HG02588 (cell line): ENCODE measurements around the gene DNAAF5.
"Not testable (repeated sequence)": the region's sequence is repeated elsewhere in the genome, so short reads cannot be mapped to it uniquely, and the experiment has no call there.

Experiments used
- ATAC-seq: cut with Tn5 transposase; IDR thresholded peaks from one replicate; pipeline ENCODE4 v1.9.1; 2021; ENCODE audit warnings: mild to moderate bottlenecking, moderate library complexity; ENCODE audit not compliant: unreplicated experiment

Gene DNAAF5

DNA sequence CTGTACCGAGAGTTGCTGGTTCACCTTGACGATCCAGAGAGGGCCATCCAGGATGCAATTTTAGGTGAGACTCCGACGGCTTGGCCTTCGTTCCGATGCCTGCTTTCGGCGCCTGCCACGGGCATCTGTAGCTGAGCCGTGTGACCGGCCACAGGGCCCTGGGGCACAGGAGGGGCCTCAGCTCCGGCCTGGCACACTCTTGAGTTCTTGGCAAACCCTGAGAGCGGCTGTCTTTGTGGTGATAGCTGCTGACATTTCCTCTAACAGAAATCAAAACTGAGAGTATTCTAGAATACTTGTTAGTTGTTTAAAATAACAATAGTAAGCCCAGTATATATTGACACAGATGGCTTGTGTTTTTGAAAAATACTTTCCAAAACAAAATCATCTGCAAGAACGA is 53.6 kb downstream of the DNAAF5 start:
- ATAC-seq, result no peak

DNA sequence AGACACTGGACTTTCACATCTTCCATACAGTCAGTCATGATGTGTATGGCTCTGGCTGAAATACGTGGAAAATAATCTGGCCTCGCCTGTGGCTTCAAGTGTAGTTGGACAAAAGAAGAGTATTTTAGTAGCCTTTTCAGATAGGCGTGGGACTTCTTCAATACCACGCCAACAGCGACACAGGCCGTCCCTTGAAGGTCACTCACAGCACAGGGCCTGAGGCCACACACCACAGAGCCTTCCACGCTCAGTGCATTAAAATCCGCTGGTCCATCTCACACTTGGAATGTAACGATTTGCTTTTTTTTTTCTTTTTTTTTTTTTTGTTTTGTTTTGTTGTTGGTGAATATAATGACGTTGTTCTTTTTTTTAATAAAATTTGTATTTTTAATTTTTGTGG is 54.0 kb downstream of the DNAAF5 start:
- no peak for ATAC-seq

DNA sequence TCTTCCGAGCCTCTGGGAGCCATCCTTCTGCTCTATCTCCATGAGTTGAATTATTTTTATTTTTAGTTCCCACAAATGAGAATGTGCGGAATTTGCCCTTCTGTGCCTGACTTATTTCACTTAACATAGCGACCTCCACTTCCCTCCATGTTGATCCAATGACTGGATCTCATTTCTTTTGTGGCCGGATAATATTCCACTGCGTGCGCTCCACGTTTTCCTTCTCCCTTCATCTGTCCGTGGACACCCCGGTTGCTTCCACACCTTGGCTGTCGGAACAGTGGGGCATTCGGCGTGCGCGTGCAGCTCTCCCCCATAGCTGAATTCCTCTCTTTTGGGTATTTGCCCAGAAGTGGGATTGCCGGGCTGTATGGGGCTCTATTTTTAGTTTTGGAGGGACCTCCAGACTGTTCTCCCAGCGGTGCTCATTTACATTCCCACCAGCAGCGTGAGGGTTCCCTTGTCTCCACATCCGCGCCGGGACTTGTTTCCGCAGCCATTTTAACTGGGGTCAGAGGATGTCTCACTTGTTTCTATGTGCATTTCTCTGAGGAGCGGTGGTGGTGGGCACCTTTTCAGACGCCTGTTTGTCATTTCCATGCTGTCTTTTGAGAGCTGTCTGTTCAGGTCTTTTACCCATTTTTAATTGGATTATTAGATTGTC is 54.8 kb downstream of the DNAAF5 start:
- no peak for ATAC-seq

DNA sequence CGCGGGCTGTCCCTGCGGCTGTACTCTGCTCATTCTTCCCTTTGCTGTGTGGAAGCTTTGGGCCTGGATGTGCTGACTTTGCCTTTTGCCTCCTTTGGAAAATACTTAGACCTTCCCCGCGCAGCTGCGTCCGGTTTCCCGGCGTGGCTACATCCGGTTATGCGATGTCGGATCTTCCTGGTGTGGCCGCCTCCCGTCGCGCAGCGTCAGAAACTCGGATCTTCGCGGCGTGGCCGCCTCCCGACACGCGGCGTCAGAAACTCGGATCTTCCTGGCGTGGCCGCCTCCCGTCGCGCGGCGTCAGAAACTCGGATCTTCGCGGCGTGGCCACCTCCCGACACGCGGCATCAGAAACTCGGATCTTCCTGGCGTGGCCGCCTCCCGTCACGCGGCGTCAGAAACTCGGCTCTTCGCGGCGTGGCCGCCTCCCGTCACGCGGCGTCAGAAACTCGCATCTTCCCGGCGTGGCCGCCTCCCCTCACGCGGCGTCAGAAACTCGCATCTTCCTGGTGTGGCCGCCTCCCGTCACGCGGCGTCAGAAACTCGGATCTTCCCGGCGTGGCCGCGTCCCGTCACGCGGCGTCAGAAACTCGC is 55.5 kb downstream of the DNAAF5 start:
- no peak for ATAC-seq

DNA sequence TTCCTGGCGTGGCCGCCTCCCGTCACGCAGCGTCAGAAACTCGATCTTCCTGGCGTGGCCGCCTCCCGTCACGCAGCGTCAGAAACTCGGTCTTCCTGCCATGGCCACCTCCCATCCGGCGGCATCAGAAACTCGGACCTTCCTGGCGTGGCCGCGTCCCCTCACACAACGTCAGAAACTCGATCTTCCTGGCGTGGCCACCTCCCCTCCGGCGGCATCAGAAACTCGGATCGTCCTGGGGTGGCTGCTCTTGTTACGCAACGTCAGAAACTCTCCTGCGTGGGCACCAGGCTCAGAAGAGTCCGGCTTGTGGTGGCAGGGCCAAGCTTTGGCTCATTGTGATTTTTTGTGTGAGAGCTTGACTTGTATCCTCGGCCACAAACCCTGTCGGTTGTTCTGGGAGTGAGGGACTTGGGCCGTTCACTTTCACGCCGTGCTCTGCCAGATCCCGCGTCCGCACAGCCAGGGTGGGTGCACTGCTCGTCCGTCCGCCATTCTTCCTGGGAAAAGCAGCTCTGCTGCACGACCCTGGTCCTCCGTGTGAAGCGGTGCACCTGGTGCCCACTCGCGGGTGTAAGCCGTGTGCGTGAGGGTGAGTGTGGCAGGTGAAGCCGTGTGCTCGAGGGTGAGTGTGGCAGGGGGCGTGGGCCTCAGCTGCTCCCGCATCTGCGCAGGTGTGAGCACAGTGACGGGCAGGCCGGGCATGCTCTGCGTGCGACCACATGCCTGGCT is 56.4 kb downstream of the DNAAF5 start:
- no peak for ATAC-seq

DNA sequence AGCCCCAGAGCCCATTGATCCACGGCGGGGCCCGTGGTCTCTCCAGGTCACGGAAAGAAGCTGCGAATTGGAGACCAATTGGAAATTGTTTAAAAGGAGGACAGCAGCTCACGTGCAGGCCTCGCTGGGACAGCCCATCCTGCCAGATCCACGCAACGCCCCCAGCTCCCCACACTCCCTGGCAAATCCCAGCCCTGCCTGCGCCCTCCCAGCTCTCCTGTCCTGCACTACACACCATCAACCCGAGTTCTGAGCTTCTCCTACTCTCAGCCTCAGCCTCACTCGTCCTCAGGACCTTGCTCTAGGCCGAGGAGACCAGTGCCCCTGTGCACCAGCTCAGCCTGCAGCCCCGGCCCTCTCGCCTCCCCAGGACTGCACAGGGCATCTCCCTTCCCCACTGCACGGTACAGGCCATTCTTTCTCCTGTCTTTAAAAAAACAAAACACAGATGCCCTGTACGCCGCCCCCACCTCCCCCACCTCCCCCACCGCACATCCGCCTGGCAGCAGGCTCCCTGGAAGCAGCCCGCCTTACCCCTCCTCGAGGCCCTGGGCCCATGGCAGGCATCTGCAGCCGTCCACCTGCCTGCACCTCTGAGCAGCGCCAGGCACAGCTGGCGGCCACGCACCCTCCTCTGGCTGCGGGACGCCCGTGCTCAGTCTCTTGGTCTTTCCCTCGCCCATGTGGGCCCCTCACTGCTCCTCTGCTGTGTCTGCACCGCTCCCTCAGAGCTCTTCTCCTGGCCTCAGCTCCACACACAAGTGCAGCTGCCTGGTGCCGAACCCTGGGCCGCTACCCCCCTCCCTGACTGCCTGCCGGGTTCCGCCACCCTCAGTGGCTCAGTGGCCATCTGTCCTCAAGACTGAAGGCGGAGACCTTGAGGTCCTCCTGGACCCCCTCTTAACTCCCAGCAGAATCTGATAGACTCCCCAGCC is 57.3 kb downstream of the DNAAF5 start:
- ATAC-seq, result no peak

DNA sequence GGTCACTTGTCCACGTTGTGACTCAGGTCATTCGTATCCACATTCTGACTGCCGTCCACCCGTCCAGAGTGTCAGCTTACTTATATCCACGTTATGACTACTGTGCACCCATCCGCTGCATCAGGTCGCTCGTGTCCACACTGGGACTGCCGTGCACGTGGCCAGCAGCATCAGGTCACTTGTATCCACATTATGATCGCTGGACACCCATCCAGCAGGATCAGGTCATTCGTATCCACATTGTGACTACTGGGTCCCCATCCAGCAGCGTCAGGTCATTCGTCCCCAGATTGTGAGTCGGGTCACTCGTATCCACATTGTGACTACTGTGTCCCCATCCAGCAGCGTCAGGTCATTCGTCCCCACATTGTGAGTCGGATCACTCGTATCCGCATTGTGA is 58.5 kb downstream of the DNAAF5 start:
- ATAC-seq, result no peak

DNA sequence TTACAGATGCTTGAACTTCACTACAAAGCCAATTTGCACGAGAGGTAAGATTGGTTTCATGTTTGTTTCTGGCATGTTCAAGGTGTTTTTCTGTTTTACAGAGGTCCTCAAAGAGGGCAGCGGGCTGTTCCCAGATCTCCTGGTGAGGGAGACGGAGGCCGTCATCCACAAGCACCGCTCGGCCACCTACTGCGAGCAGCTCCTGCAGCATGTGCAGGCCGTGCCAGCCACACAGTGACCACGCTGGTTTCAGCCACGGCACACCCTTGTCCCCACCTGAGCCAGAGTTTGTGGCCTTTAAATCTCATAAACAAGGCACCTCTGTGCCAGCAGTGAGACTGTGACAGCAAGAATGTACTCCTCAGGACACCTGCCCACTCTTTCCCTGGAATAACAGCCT is 58.9 kb downstream of the DNAAF5 start:
- no peak for ATAC-seq

DNA sequence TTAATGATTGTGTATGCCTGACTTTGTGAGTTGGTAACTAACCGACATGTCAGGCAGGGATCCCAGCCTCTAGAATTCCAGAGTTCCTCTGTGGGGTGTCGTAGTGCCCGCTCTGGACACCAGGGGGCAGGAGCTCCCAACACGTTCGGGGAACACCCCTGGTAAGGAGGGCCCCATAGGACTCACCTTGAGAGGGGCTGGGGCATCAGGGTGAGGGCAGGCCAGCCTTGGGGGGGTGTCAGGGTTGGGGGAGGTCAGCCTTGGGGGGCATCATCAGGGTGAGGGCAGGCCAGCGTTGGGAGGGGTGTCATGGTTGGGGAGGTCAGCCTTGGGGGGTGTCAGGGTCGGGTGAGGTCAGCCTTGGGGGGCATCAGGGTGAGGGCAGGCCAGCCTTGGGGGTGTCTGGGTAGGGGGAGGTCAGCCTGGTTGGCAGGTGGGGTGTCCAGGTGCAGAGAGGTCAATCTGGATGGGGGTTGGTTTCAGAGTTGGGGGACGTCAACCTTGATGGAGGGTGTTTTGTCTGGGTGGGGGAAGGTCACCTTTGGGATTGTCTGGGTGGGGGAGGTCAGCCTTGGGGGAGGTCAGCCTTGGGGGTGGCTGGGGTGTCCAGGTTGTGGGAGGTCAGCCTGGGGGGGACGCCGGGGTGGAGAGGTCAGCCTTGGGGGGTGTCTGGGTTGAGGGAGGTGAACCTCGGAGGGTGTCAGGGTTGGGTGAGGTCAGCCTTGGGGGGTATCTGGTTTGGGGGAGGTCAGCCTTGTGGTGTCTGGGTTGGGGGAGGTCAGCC is 60.2 kb downstream of the DNAAF5 start:
- no peak for ATAC-seq

DNA sequence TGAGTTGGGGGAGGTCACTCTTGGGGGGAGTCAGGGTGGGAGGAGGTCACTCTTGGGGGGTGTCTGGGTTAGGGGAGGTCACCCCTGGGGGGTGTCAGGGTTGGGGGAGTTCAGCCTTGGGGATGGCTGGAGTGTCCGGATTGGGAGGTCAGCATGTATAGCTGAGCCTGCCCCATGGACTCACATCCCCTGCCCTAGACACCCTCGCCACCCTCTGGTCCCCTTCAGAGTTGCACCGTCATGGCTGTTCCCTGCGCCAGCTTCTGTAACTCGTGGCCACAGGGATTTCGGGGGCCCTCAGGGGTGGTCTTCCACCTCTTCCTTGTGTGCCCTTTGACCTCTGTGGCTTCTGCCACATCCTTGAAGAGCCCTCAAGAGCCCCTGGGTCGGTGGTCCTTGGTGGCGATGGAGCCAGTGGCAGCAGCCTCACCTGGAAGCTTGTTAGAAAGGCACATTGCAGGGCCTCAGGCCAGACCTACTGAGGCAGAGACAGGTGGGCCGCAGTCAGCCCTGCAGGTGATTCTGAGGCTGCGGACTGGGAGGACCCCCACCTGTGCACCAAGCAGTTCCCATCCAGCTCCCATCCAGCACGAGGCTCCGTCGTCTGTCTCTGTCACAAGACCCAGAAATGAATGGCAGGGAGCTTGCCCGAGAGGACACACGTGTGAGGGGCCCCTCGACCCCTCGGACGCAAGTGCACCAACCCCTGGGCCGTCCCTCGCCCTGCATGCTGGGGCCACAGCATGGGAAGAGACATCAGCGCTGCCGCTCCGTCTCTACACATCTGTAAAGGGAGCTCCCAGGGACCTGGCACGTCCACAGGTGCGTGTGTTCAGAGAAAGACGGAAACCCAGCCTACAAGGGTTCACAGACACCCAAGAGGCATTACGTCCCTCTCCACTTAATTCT is 61.1 kb downstream of the DNAAF5 start:
- ATAC-seq, result no peak

DNA sequence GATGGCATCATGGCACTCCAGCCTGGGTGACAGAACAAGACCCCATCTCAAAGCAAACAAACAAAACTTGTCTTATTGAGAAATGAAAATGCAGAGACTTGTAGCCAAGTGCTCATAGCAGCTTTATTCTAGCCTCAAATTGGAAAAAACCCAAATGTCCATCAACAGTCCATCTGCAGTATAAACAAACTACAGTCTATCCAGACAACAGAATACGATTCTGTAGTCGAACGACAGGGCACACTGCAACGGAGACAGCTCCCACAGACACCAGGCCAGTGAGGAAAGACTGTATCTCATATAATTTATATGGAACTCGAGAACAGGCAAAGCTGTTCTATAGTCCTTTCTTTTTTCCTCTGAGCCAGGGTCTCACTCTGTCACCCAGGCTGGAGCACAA is 65.0 kb downstream of the DNAAF5 start:
- no peak for ATAC-seq

DNA sequence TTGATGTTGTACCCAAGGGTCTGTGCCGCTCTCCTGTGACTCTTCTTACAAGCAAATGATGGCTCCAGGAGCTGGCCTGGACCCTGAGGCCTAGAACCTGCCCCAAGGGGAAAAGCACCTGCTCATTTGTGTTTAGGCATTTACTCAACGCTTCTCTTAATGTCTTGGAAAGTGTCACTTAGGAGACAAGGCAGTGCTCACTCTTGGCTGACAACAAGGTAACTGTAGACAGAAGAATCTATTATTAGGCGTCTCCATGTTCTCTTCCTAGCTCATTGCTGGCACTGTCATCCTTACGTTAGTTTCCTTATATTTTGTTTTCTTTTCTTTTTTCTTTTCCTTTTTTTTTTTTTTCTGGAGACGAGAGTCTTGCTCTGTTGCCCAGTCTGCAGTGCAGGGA is 67.7 kb downstream of the DNAAF5 start:
- no peak for ATAC-seq

DNA sequence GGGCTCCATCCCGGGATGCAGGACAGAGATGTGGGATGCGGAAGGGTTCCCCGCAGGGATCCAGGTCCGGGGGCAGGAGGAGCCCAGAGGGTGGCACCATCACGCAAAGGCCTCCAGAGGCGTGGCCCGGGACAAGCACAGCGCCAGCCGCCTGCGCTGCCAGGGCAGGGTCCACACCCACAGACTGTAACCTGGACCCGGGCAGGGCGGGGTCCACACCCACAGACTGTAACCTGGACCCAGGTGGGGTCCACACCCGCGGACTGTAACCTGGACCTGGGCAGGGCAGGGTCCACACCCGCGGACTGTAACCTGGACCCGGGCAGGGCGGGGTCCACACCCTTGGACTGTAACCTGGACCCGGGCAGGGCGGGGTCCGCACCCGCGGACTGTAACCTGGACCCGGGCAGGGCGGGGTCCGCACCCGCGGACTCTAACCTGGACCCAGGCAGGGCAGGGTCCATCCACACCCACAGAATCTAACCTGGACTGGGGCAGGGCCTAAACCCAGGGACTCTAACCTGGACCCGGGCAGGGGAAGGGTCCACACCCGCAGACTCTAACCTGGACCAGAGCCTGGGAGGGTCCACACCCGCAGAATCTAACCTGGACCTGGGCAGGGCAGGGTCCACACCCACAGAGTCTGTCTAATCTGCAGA is 68.3 kb downstream of the DNAAF5 start:
- ATAC-seq, result no peak

DNA sequence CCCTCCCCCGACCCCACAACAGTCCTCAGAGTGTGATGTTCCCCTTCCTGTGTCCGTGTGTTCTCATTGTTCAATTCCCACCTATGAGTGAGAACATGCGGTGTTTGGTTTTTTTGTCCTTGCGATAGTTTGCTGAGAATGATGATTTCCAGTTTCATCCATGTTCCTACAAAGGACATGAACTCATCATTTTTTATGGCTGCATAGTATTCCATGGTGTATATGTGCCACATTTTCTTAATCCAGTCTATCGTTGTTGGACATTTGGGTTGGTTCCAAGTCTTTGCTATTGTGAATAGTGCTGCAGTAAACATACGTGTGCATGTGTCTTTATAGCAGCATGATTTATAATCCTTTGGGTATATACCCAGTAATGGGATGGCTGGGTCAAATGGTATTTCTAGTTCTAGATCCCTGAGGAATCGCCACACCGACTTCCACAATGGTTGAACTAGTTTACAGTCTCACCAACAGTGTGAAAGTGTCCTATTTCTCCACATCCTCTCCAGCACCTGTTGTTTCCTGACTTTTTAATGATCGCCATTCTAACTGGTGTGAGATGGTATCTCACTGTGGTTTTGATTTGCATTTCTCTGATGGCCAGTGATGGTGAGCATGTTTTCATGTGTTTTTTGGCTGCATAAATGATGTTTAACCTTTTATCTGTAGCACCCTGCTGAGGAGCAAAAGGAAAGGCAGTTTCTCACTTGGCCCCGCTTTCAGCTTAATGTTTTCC is 70.1 kb downstream of the DNAAF5 start:
- not testable (repeated sequence) for ATAC-seq

DNA sequence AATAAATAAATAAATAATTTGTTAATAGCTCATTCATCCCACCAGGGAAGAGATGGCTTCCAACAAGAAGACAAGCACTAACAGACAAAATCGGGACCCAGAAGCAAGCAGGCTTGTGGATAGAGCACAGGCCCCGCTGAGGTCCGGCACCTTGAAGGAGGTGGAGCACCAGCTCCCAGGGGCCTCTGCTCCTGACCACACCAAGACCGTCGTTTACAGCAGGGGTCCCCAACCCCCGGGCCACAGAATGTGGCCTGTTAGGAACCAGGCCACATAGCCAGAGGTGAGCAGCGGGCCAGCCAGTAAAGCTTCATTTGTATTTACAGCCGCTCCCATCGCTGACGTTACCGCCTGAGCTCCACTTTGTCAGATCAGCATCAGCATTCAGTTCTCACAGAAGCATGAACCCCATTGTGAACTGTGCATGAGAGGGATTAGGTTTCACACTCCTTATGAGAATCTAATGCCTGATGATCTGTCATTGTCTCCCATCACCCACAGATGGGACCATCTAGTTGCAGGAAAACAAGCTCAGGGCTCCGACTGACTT is 72.5 kb downstream of the DNAAF5 start:
- no peak for ATAC-seq

DNA sequence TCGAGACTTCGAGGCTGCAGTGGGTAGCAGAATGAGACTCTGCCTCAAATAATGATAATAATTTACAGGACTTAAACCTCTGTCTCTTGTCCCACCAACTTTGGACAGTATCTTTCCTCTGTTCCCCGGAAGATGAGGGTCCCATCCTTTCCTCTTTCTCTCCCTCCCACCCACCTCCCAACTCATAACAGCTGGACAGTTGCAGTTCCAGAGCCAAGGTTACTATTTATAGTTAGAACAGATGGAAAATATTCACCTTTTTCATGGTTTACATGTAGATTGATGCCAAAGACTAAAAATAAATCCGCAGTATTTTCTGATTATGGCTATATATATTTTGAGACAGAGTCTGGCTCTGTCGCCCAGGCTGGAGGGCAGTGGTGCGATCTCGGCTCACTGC is 74.2 kb downstream of the DNAAF5 start:
- ATAC-seq, result no peak

DNA sequence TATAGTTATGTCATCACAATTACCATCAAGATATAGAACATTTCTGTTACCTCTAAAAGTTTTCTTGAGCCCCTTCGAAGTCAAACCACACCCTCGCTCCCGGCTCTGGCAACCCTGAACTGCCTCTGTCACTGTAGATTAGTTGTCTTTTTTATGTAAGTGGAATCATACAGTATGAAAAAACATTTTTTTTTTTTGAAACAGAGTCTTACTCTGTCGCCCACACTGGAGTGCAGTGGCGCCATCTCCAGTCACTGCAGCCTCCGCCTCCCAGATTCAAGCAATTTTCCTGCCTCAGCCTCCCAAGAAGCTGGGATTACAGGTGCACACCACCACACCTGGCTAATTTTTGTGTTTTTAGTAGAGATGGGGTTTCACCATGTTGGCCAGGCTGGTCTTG is 74.9 kb downstream of the DNAAF5 start:
- ATAC-seq, result not testable (repeated sequence)

DNA sequence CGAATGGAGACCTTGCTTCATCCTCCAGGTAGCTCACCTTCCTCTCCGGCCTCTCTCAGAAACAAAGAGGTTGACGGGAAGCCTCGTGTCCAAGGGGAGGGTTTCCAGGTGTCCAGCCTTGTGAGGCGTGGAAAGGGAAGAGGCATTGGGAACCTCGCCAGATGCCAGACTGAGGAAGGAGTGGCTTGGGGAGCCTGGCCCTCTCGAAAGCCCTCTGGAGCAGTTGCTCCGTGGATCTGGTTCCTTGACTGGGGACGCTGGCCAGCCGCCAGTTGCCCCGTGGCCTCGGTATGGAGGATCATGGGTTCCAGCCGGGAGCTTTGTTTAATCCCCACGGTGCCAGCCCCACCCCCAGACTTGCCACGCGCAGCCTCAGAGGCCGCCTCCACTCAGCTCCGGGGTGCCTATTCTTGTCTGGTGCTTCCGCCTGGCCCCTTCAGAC is 75.5 kb downstream of the DNAAF5 start:
- no peak for ATAC-seq
